SJCRH30 (cell line): ENCODE results near the gene LRWD1. TPM values are rescaled to one million over a fixed set of nuclear protein-coding genes. Genes with fewer than 3 reads are reported as not detected.
"Not testable (repeated sequence)": the region's sequence is repeated elsewhere in the genome, so short reads cannot be mapped to it uniquely, and the experiment has no call there.

Source experiments
- DNase-seq, 2 experiments: peaks; one replicate each; pipeline ENCODE4 v3.0.0-alpha.2; 2015 to 2020
- H3K27ac ChIP-seq: fragments of 250-450 bp; sonication (Bioruptor Pico); 2 replicates; pipeline ENCODE4 v1.5.1; 2020; ENCODE audit warnings: mild to moderate bottlenecking, moderate library complexity
- H3K27me3 ChIP-seq: fragments of 250-450 bp; sonication (Bioruptor Pico); 2 replicates; pipeline ENCODE4 v1.5.1; 2020; ENCODE audit warnings: mild to moderate bottlenecking, moderate library complexity
- H3K36me3 ChIP-seq: fragments of 250-450 bp; sonication (Bioruptor Pico); 2 replicates; pipeline ENCODE4 v1.5.1; 2020; ENCODE audit warnings: mild to moderate bottlenecking, moderate library complexity
- H3K4me1 ChIP-seq: fragments of 250-450 bp; sonication (Bioruptor Pico); 2 replicates; pipeline ENCODE4 v1.5.1; 2020; ENCODE audit warnings: mild to moderate bottlenecking, moderate library complexity
- H3K4me3 ChIP-seq: fragments of 250-450 bp; sonication (Bioruptor Pico); 2 replicates; pipeline ENCODE4 v1.5.1; 2020; ENCODE audit warnings: mild to moderate bottlenecking, moderate library complexity
- H3K9me3 ChIP-seq: fragments of 250-450 bp; sonication (Bioruptor Pico); replicated peaks from 2 replicates; pipeline ENCODE4 v1.5.1; 2020; ENCODE audit warnings: mild to moderate bottlenecking, moderate library complexity
- total RNA-seq: library from RNA; depleted of rRNA; stranded (reverse); fragments of >200 nt; shearing (Covaris generic); gene quantifications from 2 replicates; pipeline ENCODE4 v1.2.3, GENCODE V29; 2014

The LRWD1 gene
- total RNA-seq, 1 experiment from 2014 or later = 26.1 TPM

- no peak overlapping the region for H3K27ac ChIP-seq
- DNase-seq = no peak
- H3K36me3 ChIP-seq = peaks cover 26% of the 10 kb centered on the region
- no peaks in the 10 kb centered on the region for H3K27me3 ChIP-seq
- H3K4me1 ChIP-seq = peaks cover 15% of the 10 kb centered on the region
- H3K9me3 ChIP-seq = no peaks in the 10 kb centered on the region
- H3K4me3 ChIP-seq = no peak overlapping the region
Measured at GRCh38 chr7:102469351-102469971, 4.7 kb downstream of the LRWD1 start.

DNA sequence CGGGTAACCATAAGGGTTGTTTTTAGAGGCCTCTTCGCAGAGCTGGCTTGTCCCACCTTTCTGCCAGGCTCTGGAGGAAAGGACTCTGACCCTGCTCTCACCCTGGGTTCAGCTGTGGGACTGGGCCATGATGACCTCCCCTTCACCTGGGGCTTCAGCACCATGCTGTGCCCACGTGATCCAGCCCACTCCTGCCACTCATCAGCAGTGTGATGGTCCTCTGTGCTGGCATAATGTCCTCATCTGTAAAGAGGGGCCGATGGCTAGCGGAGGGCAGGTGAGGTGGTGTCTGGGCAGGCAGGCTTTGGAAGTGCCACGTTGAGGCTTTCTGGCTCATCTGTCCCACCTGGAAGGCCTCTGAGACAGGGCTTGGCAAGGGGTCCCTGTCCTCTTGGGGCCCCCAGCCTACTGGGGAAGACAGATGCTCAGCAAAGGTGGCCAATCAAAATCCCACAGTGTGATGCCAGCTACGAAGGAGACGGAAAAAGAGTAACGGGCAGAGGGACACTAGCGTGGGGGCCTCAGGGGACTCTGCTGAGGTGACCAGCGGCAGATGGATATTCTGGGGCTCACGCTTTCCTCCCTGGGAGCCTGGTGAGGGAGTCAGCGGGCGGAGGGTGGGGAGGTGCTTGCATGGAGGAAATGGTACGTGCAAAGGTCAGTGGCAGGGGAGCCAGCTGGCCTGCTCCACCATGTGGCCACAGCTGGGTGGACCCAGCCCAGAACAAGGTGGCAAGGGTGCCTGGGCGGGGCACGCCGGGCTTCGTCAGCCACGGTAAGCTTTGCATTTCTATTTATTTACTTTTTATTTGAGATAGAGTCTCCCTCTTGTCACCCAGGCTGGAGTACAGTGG, 5.4 kb downstream of the LRWD1 start:
- no peak overlapping the region for H3K27ac ChIP-seq
- no peak for DNase-seq
- H3K4me1 ChIP-seq = peaks cover 15% of the 10 kb centered on the region
- peaks cover 26% of the 10 kb centered on the region for H3K36me3 ChIP-seq
- H3K9me3 ChIP-seq = no peaks in the 10 kb centered on the region
- no peaks in the 10 kb centered on the region for H3K27me3 ChIP-seq
- H3K4me3 ChIP-seq = no peak overlapping the region

DNA sequence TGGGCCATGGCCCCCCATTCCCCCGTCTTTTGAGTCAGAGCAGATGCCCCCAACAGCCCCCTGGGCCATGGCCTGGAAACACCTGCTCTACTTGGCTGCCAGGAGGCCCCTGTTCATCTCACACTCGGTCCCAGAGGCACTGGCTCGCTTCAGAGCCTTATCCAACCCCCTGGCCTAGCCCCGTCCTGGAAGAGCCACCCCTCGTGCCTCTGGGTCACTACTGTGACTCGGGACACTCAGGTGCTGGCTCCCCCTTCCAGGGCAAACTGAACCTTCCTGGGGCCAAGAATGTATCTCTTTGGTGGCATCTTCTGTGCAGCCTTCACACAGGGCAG, 7.0 kb downstream of the LRWD1 start:
- Histone ChIP-seq H3K4me1 (peaks cover 11% of the 10 kb centered on the region), H3K27me3 (no peaks in the 10 kb centered on the region), H3K9me3 (no peaks in the 10 kb centered on the region), H3K36me3 (peaks cover 26% of the 10 kb centered on the region), H3K4me3 (no peak overlapping the region), H3K27ac (no peak overlapping the region)
- DNase-seq = no peak

DNA sequence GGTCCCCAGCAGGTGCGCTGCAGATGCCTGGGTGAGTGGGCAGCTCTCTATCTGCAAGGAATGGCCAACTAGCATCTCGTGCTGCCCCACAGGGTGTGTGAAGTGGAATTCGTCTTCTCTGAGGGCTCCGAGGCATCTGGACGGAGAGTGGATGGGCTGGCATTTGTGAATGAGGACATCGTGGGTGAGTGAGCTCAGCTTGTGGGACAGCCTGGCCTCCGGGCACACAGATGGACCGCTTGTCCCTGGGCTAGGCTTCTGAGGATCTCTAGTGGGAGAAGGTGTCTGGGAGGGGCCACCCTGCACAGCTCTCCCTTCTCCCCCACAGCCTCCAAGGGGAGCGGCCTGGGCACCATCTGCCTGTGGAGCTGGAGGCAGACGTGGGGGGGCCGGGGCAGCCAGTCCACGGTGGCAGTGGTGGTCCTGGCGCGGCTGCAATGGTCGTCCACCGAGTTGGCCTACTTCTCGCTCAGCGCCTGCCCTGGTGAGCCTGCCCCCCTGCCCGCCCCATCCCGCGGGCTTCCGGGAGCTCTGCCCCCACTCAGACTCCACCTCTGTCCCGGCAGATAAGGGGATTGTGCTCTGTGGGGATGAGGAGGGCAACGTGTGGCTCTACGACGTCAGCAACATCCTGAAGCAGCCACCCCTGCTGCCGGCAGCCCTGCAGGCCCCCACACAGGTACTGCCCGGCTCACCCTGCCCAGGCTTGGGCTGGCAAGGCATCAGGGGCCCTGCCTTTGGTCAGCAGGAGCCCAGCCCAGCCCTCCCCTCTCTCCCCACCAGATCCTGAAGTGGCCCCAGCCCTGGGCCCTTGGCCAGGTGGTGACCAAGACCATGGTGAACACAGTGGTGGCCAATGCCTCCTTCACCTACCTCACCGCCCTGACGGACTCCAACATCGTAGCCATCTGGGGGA, 7.6 kb downstream of the LRWD1 start:
- peaks cover 26% of the 10 kb centered on the region for H3K36me3 ChIP-seq
- no peaks in the 10 kb centered on the region for H3K9me3 ChIP-seq
- H3K4me1 ChIP-seq = peaks cover 11% of the 10 kb centered on the region
- no peak overlapping the region for H3K27ac ChIP-seq
- no peaks in the 10 kb centered on the region for H3K27me3 ChIP-seq
- no peak for DNase-seq
- no peak overlapping the region for H3K4me3 ChIP-seq

DNA sequence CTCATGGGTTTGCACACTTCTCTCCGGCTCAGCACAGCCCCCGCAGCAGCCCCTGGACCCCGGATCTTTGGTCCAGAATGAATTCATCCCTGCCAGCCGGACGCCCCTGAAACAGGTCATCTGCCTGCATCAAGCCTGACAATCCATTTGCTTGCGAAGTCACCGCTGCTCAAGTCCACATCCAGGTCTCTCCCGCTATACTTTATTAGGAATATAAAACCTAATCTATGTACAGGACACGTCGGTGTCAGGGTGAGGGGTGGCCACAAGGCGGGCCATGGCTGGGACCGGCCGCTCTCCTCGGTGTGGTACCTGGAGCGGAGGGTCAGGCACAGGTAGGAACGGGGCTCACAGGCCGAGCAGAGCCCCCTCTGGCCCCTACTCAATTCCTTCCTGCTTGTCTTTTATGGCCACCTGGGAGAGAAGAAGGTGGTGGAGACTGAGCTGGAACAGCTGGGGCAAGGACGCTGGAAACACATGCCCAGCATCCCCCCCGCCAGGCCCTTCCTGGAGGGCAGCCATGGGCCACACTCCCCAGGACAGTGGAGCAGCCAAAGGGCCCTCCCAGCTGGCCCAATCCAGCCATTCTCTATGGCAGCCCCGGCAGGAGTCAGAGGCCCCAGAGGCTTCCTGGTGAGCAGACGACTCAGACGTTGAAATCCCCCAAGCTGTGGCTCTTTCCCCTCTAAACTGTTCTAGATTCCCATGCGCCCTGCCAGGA, 8.6 kb downstream of the LRWD1 start:
- Histone ChIP-seq H3K36me3 (peaks cover 26% of the 10 kb centered on the region), H3K27me3 (no peaks in the 10 kb centered on the region), H3K4me3 (no peak overlapping the region), H3K4me1 (peaks cover 11% of the 10 kb centered on the region), H3K9me3 (no peaks in the 10 kb centered on the region), H3K27ac (no peak overlapping the region)
- DNase-seq = peak; percentile 32 to 36

DNA sequence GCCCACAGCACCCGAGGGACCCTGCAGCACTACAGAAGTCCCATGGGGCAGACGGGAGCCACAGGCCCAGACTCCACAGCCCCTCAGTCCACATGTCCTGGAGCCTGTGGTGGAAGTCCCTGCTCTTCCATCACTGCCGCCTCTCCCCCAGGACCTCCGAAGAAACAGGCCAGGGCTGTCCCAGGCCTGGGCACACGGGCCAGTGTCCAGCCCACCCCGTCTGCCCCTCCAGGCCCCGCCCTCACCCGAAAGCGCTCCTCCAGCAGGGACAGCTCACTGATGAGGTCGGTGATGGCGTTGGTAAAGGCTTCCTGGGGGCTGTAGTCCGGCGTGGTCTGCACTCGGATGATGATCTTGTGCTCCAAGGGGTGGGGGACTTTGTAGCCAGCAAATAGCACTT, 9.3 kb downstream of the LRWD1 start:
- peaks cover 11% of the 10 kb centered on the region for H3K4me1 ChIP-seq
- DNase-seq, H3K27ac ChIP-seq, H3K27me3 ChIP-seq, H3K9me3 ChIP-seq, H3K4me3 ChIP-seq: not testable (repeated sequence)
- H3K36me3 ChIP-seq = peaks cover 26% of the 10 kb centered on the region

DNA sequence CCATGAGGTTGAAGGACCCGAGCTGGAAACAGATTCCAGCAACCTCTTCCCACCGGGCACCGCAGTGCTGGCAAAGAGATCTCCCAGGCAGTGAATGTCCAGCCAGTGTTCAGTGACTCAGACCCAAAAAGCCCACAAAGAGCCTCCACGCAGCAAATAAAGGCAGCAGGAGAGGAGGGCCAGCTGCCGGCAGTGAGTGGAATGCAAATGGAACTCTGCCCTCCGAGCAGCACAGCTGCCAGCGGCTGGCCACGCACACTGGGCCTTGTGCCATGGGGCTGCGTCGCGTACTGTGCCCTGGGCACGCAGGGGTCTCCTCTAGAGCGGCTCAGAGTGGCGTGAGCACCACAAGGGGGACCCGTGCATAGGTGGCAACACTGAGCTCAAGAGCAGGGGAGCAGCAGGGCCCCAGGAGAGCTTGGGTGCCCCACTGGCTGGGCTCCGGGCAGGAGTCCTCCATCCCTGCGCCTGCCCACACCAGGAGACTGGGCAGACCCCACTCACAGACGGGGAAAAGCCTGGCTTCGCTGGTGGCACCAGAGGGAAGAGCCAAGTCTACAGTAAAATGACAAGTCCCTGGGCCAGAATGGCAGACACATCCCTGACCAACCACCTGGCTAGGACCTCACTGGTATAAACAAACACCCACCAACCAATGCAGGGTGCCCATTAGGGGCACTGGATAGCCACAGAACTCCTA, 10.1 kb downstream of the LRWD1 start:
- H3K9me3 ChIP-seq, H3K4me3 ChIP-seq, H3K27ac ChIP-seq, H3K27me3 ChIP-seq: not testable (repeated sequence)
- DNase-seq = peak in 1 of 2 experiments; percentile 33
- peaks cover 11% of the 10 kb centered on the region for H3K4me1 ChIP-seq
- peaks cover 26% of the 10 kb centered on the region for H3K36me3 ChIP-seq

- H3K27me3 ChIP-seq, H3K4me1 ChIP-seq, H3K27ac ChIP-seq, H3K36me3 ChIP-seq, H3K9me3 ChIP-seq: not testable (repeated sequence)
- peak within 1 kb of the TSS; percentile 60 for H3K4me3 ChIP-seq
- peak; percentile 74 to 77 for DNase-seq
Measured at GRCh38 chr7:102478314-102479208, 13.8 kb downstream of the LRWD1 start, which contains the start of gene POLR2J. Gene POLR2J, minus strand, starts transcription at chr7:102478922. Its CDS starts 62 bp downstream, at chr7:102478860.

DNA sequence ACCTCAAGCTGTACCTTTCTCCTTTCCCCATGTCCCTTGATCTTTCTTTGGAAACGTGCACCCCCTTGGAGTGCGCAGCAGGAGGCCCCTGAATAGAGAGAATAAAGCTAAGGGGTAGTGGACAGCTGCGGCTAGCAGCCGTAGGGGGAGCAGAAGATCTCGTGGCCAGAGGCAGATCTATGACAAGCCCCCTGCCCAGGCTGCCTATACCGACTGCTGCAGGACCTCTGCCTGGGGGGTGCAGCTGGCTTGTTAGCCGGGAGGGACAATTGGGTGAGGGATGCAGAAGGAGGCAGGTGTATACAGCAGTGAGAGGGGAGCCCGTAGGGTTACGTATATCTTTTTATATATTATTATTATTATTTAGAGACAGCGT, 14.4 kb downstream of the LRWD1 start:
- not testable (repeated sequence) for H3K27ac ChIP-seq, DNase-seq, H3K36me3 ChIP-seq, H3K9me3 ChIP-seq, H3K4me1 ChIP-seq, H3K4me3 ChIP-seq, H3K27me3 ChIP-seq

DNA sequence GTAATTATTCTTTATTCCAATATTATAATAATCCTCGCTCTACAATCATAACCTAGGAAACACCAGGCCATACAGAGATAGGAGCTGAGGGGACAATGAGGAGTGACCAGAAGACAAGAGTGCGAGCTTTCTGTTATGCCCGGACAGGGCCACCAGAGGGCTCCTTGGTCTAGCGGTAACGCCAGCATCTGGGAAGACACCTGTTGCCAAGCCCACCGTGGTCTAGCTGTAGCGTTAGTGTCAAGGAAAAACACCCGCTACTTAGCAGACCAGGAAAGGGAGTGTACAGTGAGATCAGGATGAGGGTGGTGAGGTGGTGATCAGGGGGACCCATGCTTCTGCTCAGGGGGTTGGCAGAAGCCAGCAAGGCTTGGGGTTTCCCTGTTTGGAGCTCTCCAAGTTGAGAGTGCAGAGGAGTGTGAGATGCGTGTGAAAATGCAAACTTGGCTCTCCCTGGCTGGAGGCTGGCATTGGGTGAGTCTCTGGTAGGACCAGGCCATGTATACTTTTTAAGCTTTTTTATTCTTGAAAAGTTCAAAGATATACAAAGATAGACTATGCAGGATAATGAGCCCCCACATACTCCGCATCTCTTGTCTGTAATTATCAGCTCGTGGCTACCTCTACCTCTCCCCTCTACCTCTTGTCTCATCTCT, 15.3 kb downstream of the LRWD1 start:
- H3K36me3 ChIP-seq, H3K27me3 ChIP-seq, H3K4me1 ChIP-seq, H3K9me3 ChIP-seq, H3K27ac ChIP-seq, H3K4me3 ChIP-seq: not testable (repeated sequence)
- DNase-seq = peak in 1 of 2 experiments; percentile 44

- not testable (repeated sequence) for H3K4me1 ChIP-seq, H3K4me3 ChIP-seq, H3K36me3 ChIP-seq
Measured at GRCh38 chr7:102481962-102482361, 17.2 kb downstream of the LRWD1 start.

DNA sequence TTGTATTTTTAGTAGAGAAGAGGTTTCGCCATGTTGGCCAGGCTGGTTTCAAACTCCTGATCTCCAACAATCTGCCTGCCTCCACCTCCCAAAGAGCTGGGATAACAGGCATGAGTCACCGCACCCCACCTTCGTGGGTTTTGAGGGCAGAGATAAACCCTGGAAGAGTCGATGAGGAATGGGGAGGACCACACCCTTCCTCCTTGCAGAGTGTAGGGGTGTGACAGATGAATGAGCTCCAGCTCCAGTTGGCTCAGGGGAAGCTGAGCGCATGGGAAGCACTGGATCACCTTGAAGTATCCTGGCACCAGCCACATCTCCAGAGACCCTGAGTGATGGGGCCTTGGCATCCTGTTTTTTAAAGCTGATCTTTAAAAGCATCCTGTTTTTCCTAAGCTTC, 19.5 kb downstream of the LRWD1 start:
- not testable (repeated sequence) for H3K4me3 ChIP-seq, H3K4me1 ChIP-seq, H3K36me3 ChIP-seq, H3K27me3 ChIP-seq, DNase-seq, H3K27ac ChIP-seq, H3K9me3 ChIP-seq

More at GRCh38 chr7:102481962-102482361, 17.2 kb downstream of the LRWD1 start:
- H3K27me3 ChIP-seq, H3K27ac ChIP-seq, DNase-seq, H3K9me3 ChIP-seq: not testable (repeated sequence)

- not testable (repeated sequence) for H3K4me3 ChIP-seq, H3K27me3 ChIP-seq, H3K9me3 ChIP-seq, H3K27ac ChIP-seq, H3K4me1 ChIP-seq, H3K36me3 ChIP-seq
- peak in 1 of 2 experiments; percentile 67 for DNase-seq
Measured at GRCh38 chr7:102490529-102491075, 25.8 kb downstream of the LRWD1 start.
